ENCODE measurements around the gene TAF4B.

DNA sequence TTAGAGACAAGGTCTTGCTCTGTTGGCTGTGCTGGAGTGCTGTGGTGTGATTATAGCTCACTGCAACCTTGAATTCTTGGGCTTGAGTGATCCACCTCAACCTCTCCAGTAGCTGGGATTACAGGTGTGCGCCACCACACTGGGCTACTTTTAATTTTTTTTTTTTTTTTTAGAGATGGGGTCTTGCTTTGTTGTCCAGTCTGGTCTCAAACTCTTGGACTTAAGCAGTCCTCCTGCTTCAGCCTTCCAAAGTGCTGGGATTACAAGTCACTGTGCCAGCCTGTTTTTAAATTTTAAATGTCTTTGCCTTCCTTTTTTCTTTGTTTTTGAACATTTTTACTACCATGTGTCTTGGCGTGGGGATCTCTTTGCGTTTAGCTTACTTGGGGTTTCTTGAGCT is 32.5 kb downstream of the TAF4B start:
- TF ChIP-seq, protein P1, sequence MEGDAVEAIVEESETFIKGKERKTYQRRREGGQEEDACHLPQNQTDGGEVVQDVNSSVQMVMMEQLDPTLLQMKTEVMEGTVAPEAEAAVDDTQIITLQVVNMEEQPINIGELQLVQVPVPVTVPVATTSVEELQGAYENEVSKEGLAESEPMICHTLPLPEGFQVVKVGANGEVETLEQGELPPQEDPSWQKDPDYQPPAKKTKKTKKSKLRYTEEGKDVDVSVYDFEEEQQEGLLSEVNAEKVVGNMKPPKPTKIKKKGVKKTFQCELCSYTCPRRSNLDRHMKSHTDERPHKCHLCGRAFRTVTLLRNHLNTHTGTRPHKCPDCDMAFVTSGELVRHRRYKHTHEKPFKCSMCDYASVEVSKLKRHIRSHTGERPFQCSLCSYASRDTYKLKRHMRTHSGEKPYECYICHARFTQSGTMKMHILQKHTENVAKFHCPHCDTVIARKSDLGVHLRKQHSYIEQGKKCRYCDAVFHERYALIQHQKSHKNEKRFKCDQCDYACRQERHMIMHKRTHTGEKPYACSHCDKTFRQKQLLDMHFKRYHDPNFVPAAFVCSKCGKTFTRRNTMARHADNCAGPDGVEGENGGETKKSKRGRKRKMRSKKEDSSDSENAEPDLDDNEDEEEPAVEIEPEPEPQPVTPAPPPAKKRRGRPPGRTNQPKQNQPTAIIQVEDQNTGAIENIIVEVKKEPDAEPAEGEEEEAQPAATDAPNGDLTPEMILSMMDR (IDR thresholded peaks at IDR 0.05): no peak
- TF ChIP-seq EP300 (IDR thresholded peaks at IDR 0.05): no peak
- TF ChIP-seq POLR2A (IDR thresholded peaks at IDR 0.05): no peak

Data from ovary (tissue), 3 donors.